Common myeloid progenitor, CD34-positive (primary cell): Measurements from ENCODE around the gene PIM3.

Source experiments
- CTCF ChIA-PET: fragments of 350-600 bp; sonication (Branson Sonifier 250); formaldehyde crosslinking; loops from one replicate; lab custom pipeline; 2021; ENCODE audit warnings: antibody characterized with exemption; lab: Charles Lee
- POLR2A ChIA-PET: fragments of 350-600 bp; sonication (Branson Sonifier 250); formaldehyde crosslinking; loops from one replicate; lab custom pipeline; 2021; ENCODE audit warnings: antibody characterized with exemption; lab: Charles Lee
- DNase-seq, 3 donors: peaks; one replicate each; pipeline versions ENCODE4 v3.0.0 to v3.0.0-alpha.2; 2013
- H3K27ac ChIP-seq, 2 experiments: 1 replicate in 1 of 2; 2 replicates in 1 of 2; pipeline ENCODE4 v1.7.0; 2013; ENCODE audit warnings: inconsistent platforms in 2 of 2, low read length in 2 of 2, mild to moderate bottlenecking in 2 of 2, low read depth in 1 of 2, moderate library complexity in 1 of 2; ENCODE audit not compliant: severe bottlenecking in 2 of 2, insufficient read depth in 1 of 2, poor library complexity in 1 of 2
- H3K27me3 ChIP-seq, 5 experiments: replicated peaks in 2 of 5; 1 replicate in 3 of 5; 2 replicates in 2 of 5; pipeline versions ENCODE4 v1.6.1 to v1.7.0; 2013; ENCODE audit warnings: low read length in 4 of 5, mild to moderate bottlenecking in 2 of 5, moderate library complexity in 2 of 5, inconsistent platforms in 1 of 5; ENCODE audit not compliant: insufficient read depth in 5 of 5, control insufficient read depth in 4 of 5
- H3K36me3 ChIP-seq, 4 experiments: 1 replicate in 2 of 4; 2 replicates in 2 of 4; pipeline versions ENCODE4 v1.6.1 to v1.7.0; 2013; ENCODE audit warnings: low read length in 3 of 4, control low read depth in 1 of 4, mild to moderate bottlenecking in 1 of 4; ENCODE audit not compliant: control insufficient read depth in 4 of 4, insufficient read depth in 4 of 4
- H3K4me1 ChIP-seq, 4 experiments: 1 replicate in 3 of 4; 2 replicates in 1 of 4; pipeline versions ENCODE4 v1.6.1 to v1.7.1; 2013; ENCODE audit warnings: low read length in 3 of 4, mild to moderate bottlenecking in 3 of 4, control low read depth in 1 of 4, inconsistent platforms in 1 of 4, moderate library complexity in 1 of 4; ENCODE audit not compliant: control insufficient read depth in 4 of 4, insufficient read depth in 4 of 4; ENCODE audit errors: control extremely low read depth in 1 of 4
- H3K4me3 ChIP-seq, 7 experiments: 1 replicate in 4 of 7; 2 replicates in 3 of 7; pipeline versions ENCODE4 v1.5.1 to v1.7.0; 2013; ENCODE audit warnings: mild to moderate bottlenecking in 7 of 7, low read length in 6 of 7, moderate library complexity in 6 of 7, inconsistent platforms in 2 of 7, low read depth in 2 of 7, control low read depth in 1 of 7; ENCODE audit not compliant: insufficient read depth in 4 of 7, control insufficient read depth in 1 of 7; ENCODE audit errors: extremely low read depth in 1 of 7
- H3K9me3 ChIP-seq, 5 experiments: 1 replicate in 4 of 5; 2 replicates in 1 of 5; pipeline versions ENCODE4 v1.6.1 to v1.7.1; 2013; ENCODE audit warnings: low read length in 4 of 5, mild to moderate bottlenecking in 2 of 5, inconsistent platforms in 1 of 5, low read depth in 1 of 5, moderate library complexity in 1 of 5; ENCODE audit not compliant: control insufficient read depth in 4 of 5, insufficient read depth in 2 of 5; ENCODE audit errors: control extremely low read depth in 1 of 5
- WGBS: methylation state at CpG from one replicate; pipeline ENCODE4 v1.1.5; 2013; ENCODE audit not compliant: insufficient coverage; 5-methylcytosine and 5-hydroxymethylcytosine counted together

Gene PIM3

DNA sequence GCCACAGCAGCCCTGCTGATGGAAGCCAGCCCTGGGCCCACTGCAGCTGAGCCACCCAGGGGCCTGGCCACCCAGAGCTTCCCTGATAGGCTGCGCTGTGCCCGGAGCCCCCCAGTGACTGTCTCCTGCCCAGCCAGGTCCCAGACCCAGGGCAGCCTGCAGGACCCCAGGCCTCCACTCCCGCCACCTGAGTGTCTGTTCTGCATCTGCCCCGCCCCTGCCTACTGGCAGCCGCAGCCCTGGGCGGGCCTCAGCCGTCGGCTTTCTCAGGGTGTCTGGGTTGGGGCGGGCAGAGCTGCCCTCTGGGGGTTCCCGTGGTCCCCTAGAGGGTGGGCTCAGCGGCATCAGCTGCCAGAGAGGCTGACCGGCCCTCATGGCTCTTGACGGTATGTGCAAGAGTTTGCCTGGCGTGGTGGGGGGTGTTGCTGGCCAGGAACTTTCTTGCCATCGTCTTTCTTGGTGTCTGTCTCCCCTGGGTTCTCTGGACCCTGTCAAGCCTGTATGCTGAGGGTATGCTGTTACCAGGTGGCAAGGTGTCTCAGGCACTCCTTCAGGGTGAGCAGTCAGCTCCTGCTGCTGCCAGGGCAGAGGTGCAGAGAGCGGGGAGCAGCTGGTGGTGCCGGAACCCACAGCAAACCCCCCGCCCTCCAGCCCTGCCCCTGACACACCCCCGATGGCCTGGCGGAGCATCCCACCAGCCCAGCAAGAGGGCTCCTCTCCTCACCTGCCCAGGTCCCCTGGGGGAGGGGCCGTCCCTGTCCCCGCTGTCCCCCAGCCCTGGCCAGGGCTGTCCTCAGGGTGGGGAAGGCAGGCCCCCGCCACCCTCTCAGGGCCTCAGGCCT is 12.2 kb upstream of the PIM3 start:
- H3K9me3 ChIP-seq = no peaks in the 10 kb centered on the region
- H3K4me1 ChIP-seq = peaks cover 0 to 51% (median 23%) of the 10 kb centered on the region in 4 experiments
- 95% methylated on average over 18 of the region's 23 CpGs for WGBS
- H3K36me3 ChIP-seq = no peaks in the 10 kb centered on the region
- CTCF ChIA-PET = interaction anchor here (1.6 to 2.0 kb wide), 2 partner anchors 18 to 179 kb away, joined by 3 to 6 read pairs; no protein-coding TSS in a partner anchor
- H3K27ac ChIP-seq = no peak overlapping the region
- DNase-seq = no peak
- no peak overlapping the region for H3K4me3 ChIP-seq
- H3K27me3 ChIP-seq = no peaks in the 10 kb centered on the region
- POLR2A ChIA-PET = interaction anchor here (1.0 kb wide), 1 partner anchor 23 kb away, joined by 3 read pairs; no protein-coding TSS in a partner anchor

DNA sequence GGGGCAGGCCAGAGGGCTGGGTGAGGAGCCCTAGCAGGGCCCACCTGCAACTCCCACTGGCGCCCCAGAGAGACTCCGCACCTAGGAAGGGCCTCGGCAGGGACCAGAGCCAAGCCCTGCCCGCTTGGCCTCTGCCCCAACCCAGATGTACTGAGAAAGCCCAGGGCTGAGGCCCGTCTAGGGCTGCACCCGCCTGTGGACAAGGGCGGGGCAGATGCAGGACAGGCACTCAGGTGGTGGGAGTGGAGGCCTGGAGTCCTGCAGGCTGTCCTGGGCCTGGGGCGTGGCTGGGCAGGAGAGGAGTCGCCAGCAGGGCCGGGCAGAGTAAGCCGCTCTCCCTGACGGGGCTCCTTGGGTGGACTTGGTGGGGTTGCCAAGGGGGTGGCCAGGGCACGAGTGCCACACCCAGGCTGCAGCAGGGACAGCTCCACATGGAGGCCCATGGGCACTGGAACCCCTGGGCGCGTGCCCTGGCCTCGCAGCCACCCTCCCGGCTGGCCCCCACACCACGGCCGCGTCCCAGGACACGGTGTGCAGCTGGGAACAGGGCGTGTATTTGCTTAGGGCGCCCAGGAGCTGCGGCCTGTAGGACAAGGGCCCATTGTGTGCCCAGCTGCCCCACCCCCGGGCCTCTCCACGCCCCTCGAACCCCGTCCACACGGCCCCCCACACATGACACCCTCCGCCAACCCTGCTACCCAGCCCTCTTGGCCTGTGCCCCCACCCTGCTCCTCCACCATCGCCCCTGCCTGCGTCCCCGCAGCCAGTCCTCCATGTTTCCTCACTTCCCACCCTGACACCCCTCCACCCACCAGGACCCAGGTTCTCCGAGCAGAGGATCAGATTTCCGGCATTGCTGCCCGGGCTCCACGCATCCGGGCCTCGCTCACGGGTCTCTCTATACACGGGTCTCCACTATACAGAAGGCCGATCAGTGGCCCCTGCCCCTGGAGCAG is 11.3 kb upstream of the PIM3 start:
- no peak overlapping the region for H3K27ac ChIP-seq
- CTCF ChIA-PET = interaction anchor here (1.6 to 1.9 kb wide), 2 partner anchors 12 to 178 kb away, joined by 3 to 5 read pairs; no protein-coding TSS in a partner anchor
- POLR2A ChIA-PET = interaction anchor here (1.0 kb wide), 1 partner anchor 22 kb away, joined by 3 read pairs; no protein-coding TSS in a partner anchor

DNA sequence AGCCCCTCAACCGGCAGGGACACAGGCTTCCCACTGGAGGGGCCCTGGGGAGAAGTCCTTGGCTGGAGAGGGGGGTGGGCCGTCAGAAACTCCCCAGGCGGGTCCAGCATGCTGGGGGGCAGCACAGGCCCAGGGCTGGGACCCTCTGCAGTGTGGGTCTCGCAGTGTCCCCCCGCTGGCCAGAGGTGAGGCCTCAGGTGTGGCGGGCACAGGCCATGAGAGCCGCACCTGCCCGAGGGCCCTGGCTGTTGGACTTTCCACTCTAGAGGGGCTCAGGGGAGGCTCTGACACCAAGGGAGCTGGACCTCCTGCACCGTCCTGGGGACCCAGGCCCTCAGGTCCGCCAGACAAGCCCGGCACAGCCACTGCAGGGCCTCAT is 10.7 kb upstream of the PIM3 start:
- POLR2A ChIA-PET = interaction anchor here (1.2 kb wide), 1 partner anchor 9 kb away, joined by 4 read pairs; no protein-coding TSS in a partner anchor

More for the DNA sequence above, 11.3 kb upstream of the PIM3 start:
- Histone ChIP-seq H3K27me3 (no peaks in the 10 kb centered on the region), H3K4me3 (no peak overlapping the region), H3K4me1 (peaks cover 0 to 51% (median 27%) of the 10 kb centered on the region in 4 experiments), H3K9me3 (no peaks in the 10 kb centered on the region), H3K36me3 (no peaks in the 10 kb centered on the region)
- DNase-seq = no peak
- WGBS = 96% methylated on average over 32 of the region's 42 CpGs

DNA sequence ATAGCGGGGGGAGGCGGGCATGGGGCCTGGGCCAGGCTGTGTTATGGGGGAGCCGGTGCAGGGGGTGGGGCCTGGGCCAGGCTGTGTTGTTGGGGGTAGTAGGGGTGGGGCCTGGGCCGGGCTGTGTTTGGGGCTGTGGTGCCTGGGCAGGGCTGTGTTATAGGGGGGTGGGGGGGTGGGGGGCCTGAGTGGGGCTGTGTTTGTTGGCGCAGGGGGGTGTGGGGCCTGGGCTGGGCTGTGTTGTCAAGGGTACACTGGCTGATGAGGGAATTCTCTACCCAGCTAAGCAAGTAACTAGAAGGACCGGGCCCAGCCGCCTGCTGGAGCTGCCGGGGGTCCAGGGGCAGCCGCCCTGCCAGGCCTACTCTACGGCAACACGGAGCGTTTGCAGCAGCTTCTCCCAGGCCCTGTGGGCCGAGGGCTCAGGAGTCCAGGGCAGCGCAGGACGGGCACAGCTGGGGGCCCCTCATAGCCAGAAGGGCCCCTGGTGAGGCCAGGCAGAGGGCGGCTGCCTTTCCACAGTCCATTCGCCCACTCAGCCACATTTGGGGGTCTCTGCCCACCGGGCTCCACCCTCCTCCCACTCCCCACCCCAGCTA is 10.1 kb upstream of the PIM3 start:
- Histone ChIP-seq H3K27ac (no peak overlapping the region), H3K27me3 (no peaks in the 10 kb centered on the region), H3K9me3 (no peaks in the 10 kb centered on the region), H3K4me1 (peaks cover 0 to 55% (median 23%) of the 10 kb centered on the region in 4 experiments), H3K36me3 (no peaks in the 10 kb centered on the region), H3K4me3 (no peak overlapping the region)
- WGBS = 82% methylated on average over 13 of the region's 18 CpGs
- CTCF ChIA-PET = interaction anchor here (1.9 kb wide), 1 partner anchor 14 kb away, joined by 5 read pairs; no protein-coding TSS in a partner anchor
- POLR2A ChIA-PET = interaction anchor here (1.2 to 1.4 kb wide), 2 partner anchors 9 to 17 kb away, joined by 3 to 4 read pairs; no protein-coding TSS in a partner anchor
- no peak for DNase-seq

More for the DNA sequence above, 10.7 kb upstream of the PIM3 start:
- Histone ChIP-seq H3K27me3 (no peaks in the 10 kb centered on the region), H3K36me3 (no peaks in the 10 kb centered on the region), H3K4me1 (peaks cover 0 to 50% (median 26%) of the 10 kb centered on the region in 4 experiments), H3K9me3 (no peaks in the 10 kb centered on the region), H3K27ac (no peak overlapping the region), H3K4me3 (no peak overlapping the region)
- CTCF ChIA-PET = interaction anchor here (1.6 to 1.9 kb wide), 2 partner anchors 13 to 178 kb away, joined by 3 to 5 read pairs; no protein-coding TSS in a partner anchor
- WGBS = 93% methylated on average over 11 of the region's 11 CpGs
- DNase-seq = no peak

DNA sequence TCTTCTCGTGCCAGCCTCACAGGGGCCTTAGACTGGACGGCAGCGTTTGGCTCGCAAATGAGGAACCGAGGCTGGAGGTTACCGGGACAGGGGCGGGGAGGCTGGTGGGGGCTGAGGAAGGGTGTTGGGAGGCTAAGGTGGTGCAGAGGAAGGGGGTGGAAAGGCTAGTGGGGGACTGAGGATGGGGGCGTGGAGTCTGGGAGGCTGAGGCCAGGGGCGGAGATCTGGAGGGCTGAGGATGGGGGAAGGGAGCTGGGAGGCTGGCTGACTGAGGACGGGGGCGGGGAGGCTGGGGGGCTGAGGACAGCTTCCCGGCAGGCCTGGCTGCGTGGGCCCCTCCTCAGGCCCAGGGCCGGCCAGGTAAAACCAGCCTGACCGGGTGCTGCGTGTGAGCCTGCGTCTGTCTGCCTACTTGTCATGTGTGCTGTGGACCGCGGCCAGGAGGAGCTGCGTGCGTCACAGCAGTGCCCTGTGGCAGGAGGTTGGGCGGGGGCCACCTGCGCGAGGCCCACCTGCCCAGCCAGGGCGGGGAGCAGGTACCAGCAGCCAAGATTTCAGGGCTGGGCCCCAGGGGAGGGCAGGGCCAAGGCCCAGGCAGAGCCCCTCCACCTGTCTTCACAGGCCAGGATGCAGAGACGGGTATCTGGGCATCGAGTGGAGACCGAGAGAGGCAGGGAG is 9.4 kb upstream of the PIM3 start:
- H3K9me3 ChIP-seq = no peaks in the 10 kb centered on the region
- peaks cover 0 to 52% (median 19%) of the 10 kb centered on the region in 4 experiments for H3K4me1 ChIP-seq
- CTCF ChIA-PET = interaction anchor here (1.8 to 1.9 kb wide), 2 partner anchors 14 to 21 kb away, joined by 5 to 6 read pairs; no protein-coding TSS in a partner anchor
- no peak overlapping the region for H3K4me3 ChIP-seq
- H3K27me3 ChIP-seq = no peaks in the 10 kb centered on the region
- no peaks in the 10 kb centered on the region for H3K36me3 ChIP-seq
- POLR2A ChIA-PET = interaction anchor here (0.6 to 1.4 kb wide), 4 partner anchors 8 to 136 kb away, joined by 3 to 4 read pairs (median 3); no protein-coding TSS in a partner anchor
- WGBS = 73% methylated on average over 20 of the region's 28 CpGs
- peak in 1 of 3 donors; percentile 55 for DNase-seq
- no peak overlapping the region for H3K27ac ChIP-seq

DNA sequence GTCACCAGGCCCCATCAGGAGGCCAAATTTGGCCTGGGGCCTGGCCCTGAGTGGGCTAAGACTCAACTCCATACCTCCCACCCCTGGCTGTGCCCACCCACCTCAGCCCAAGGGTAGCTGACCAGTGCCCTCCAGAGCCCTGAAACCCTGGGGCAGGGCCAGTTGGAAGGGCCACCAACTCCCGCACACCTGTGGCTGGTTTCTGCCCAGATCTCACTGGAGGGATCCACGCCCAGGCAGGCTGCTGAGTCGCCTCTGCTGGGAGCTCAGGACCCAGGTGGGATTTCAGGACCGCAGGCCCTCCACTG is 8.9 kb upstream of the PIM3 start:
- DNase-seq = no peak
- Histone ChIP-seq H3K27ac (no peak overlapping the region), H3K27me3 (no peaks in the 10 kb centered on the region), H3K9me3 (no peaks in the 10 kb centered on the region), H3K4me3 (no peak overlapping the region), H3K4me1 (peaks cover 0 to 51% (median 19%) of the 10 kb centered on the region in 4 experiments), H3K36me3 (no peaks in the 10 kb centered on the region)
- POLR2A ChIA-PET = interaction anchor here (0.6 to 1.4 kb wide), 3 partner anchors 9 to 136 kb away, joined by 3 read pairs; no protein-coding TSS in a partner anchor
- CTCF ChIA-PET = interaction anchor here (1.8 kb wide), 1 partner anchor 21 kb away, joined by 6 read pairs; no protein-coding TSS in a partner anchor
- WGBS = 94% methylated on average over 3 of the region's 4 CpGs
